ENCODE measurements around the gene RAB8A.

DNA sequence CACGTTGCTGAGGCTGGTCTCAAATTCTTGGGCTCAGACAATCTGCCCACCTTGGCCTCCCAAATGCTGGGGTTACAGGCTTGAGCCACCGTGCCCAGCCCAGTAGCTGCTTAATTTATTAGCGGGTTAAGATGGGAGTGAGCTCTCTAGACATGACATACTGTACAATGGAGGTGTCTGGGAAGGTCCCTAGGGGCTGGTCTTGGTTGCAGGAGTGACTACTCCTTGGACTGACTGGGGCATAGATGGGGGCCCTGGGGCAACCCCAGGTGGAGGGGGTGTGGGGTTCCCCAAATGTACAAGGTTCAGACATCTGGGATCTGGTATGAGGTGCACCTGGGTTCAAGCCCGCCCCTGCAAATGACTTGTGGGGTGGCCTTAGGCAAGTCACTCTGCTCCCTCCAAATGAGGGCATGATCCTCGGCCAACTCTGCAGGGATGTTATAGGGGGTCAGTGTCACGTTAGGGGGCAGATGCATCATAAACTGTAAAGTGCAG lies 48.8 kb downstream of the RAB8A start:
- TF ChIP-seq, protein P1, sequence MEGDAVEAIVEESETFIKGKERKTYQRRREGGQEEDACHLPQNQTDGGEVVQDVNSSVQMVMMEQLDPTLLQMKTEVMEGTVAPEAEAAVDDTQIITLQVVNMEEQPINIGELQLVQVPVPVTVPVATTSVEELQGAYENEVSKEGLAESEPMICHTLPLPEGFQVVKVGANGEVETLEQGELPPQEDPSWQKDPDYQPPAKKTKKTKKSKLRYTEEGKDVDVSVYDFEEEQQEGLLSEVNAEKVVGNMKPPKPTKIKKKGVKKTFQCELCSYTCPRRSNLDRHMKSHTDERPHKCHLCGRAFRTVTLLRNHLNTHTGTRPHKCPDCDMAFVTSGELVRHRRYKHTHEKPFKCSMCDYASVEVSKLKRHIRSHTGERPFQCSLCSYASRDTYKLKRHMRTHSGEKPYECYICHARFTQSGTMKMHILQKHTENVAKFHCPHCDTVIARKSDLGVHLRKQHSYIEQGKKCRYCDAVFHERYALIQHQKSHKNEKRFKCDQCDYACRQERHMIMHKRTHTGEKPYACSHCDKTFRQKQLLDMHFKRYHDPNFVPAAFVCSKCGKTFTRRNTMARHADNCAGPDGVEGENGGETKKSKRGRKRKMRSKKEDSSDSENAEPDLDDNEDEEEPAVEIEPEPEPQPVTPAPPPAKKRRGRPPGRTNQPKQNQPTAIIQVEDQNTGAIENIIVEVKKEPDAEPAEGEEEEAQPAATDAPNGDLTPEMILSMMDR (IDR thresholded peaks at IDR 0.05 in 4 of 5, conservative IDR thresholded peaks at IDR 0.05 in 1 of 5): no peak
- TF ChIP-seq POLR2A (IDR thresholded peaks at IDR 0.05): no peak
